ENCODE results near the gene C16orf87.

C16orf87 gene

GRCh38 chr16:46839986-46840443, 9.0 kb upstream of the C16orf87 start:
- Histone ChIP-seq H3K27ac (ENCODE audit: low read length) (no peak overlapping the region), H3K4me1 (ENCODE audit: control insufficient read depth in 1 of 2, insufficient read depth in 2 of 2, low read length in 2 of 2) (no peaks in the 10 kb centered on the region), H3K4me3 (ENCODE audit: low read depth in 1 of 2, low read length in 2 of 2) (no peak overlapping the region), H3K9me3 (ENCODE audit: control insufficient read depth in 1 of 2, low read length in 2 of 2) (peaks cover 0 to 6% of the 10 kb centered on the region in 2 donors), H3K36me3 (ENCODE audit: control insufficient read depth in 1 of 2, insufficient read depth in 2 of 2, low read length in 2 of 2) (no peaks in the 10 kb centered on the region), H3K27me3 (ENCODE audit: low read depth, low read length) (no peaks in the 10 kb centered on the region)

- no peaks in the 10 kb centered on the region for H3K9me3 ChIP-seq (ENCODE audit: control insufficient read depth in 1 of 2, low read length in 2 of 2)
- H3K27ac ChIP-seq (ENCODE audit: low read length), result no peak overlapping the region
- H3K4me3 ChIP-seq (ENCODE audit: low read depth in 1 of 2, low read length in 2 of 2), result no peak overlapping the region
- H3K36me3 ChIP-seq (ENCODE audit: control insufficient read depth in 1 of 2, insufficient read depth in 2 of 2, low read length in 2 of 2), result no peaks in the 10 kb centered on the region
- H3K27me3 ChIP-seq (ENCODE audit: low read depth, low read length), result no peaks in the 10 kb centered on the region
- H3K4me1 ChIP-seq (ENCODE audit: control insufficient read depth in 1 of 2, insufficient read depth in 2 of 2, low read length in 2 of 2), result no peaks in the 10 kb centered on the region
These were observed 5.9 kb upstream of the C16orf87 start for GRCh38 chr16:46836534-46837530.

- H3K27me3 ChIP-seq (ENCODE audit: low read depth, low read length), result no peaks in the 10 kb centered on the region
- H3K4me3 ChIP-seq (ENCODE audit: low read depth in 1 of 2, low read length in 2 of 2), result no peak overlapping the region
- no peaks in the 10 kb centered on the region for H3K9me3 ChIP-seq (ENCODE audit: control insufficient read depth in 1 of 2, low read length in 2 of 2)
- no peak overlapping the region for H3K27ac ChIP-seq (ENCODE audit: low read length)
- no peaks in the 10 kb centered on the region for H3K36me3 ChIP-seq (ENCODE audit: control insufficient read depth in 1 of 2, insufficient read depth in 2 of 2, low read length in 2 of 2)
- H3K4me1 ChIP-seq (ENCODE audit: control insufficient read depth in 1 of 2, insufficient read depth in 2 of 2, low read length in 2 of 2), result peaks cover 3 to 4% of the 10 kb centered on the region in 2 donors
These were observed 2.5 kb upstream of the C16orf87 start for GRCh38 chr16:46833460-46833800.

DNA sequence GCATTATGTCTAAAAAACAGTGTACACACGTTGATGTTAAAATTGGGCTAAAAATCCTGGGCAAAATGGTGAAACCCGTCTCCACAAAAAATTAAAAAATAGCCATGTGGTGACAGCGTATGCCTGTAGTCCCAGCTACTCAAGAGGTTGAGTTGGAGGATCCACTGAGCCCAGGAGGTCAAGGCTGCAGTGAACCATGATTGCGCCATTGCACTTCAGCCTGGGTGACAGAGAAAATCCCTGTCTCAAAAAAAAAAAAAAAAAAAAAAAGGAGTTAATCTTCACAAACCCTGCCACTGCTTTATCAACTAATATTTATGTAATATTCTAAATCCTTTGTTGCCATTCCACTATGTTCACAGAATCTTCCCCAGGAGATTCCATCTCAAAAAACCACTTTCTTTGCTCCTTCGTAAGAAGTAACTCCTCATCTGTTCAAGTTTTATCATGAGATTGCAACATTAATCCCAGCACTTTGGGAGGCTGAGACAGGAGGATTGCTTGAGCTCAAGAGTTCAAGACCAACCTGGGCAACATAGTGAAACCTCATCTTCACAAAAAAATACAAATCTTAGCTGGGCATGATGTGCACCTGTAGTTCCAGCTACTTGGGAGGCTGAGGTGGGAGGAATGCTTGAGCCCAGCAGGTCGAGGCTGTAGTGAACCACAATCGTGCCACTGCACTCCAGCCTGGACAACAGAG, 1.9 kb upstream of the C16orf87 start:
- H3K36me3 ChIP-seq (ENCODE audit: control insufficient read depth in 1 of 2, insufficient read depth in 2 of 2, low read length in 2 of 2), result no peaks in the 10 kb centered on the region
- H3K4me3 ChIP-seq (ENCODE audit: low read depth in 1 of 2, low read length in 2 of 2), result no peak overlapping the region
- peaks cover 3 to 4% of the 10 kb centered on the region in 2 donors for H3K4me1 ChIP-seq (ENCODE audit: control insufficient read depth in 1 of 2, insufficient read depth in 2 of 2, low read length in 2 of 2)
- H3K27me3 ChIP-seq (ENCODE audit: low read depth, low read length), result no peaks in the 10 kb centered on the region
- no peaks in the 10 kb centered on the region for H3K9me3 ChIP-seq (ENCODE audit: control insufficient read depth in 1 of 2, low read length in 2 of 2)
- no peak overlapping the region for H3K27ac ChIP-seq (ENCODE audit: low read length)

DNA sequence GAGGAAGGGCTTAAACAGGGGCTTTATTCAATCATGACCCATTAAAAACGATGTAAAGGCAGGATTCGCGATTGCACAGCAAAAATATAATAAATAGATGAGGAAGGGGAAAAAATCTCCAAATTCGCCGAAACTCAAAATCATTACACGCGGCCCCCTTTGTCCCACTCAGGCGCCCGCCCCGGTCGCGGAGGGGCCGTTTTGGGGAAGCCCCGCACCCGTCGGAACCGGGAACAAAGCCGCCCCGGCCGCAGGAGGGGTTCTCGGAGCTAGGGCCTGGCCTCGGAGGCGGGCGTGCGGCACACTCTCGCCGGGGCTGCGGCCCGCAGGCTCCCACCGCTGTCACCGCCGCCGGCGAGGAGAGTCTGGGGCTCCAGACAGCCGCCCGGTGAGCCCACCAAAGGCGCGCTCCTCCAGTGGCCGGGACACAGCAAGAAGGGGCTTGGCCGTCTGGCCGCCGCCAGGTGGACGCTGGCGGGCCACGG, 521 bp downstream of the C16orf87 start:
- Histone ChIP-seq H3K27ac (ENCODE audit: low read length) (peak overlapping the region; percentile 76), H3K27me3 (ENCODE audit: low read depth, low read length) (no peaks in the 10 kb centered on the region), H3K36me3 (ENCODE audit: control insufficient read depth in 1 of 2, insufficient read depth in 2 of 2, low read length in 2 of 2) (no peaks in the 10 kb centered on the region), H3K9me3 (ENCODE audit: control insufficient read depth in 1 of 2, low read length in 2 of 2) (no peaks in the 10 kb centered on the region), H3K4me3 (ENCODE audit: low read depth in 1 of 2, low read length in 2 of 2) (peak overlapping the region; percentile 81 to 85), H3K4me1 (ENCODE audit: control insufficient read depth in 1 of 2, insufficient read depth in 2 of 2, low read length in 2 of 2) (peaks cover 3 to 4% of the 10 kb centered on the region in 2 donors)

- Histone ChIP-seq H3K4me1 (ENCODE audit: control insufficient read depth in 1 of 2, insufficient read depth in 2 of 2, low read length in 2 of 2) (peaks cover 3 to 4% of the 10 kb centered on the region in 2 donors), H3K9me3 (ENCODE audit: control insufficient read depth in 1 of 2, low read length in 2 of 2) (no peaks in the 10 kb centered on the region), H3K4me3 (ENCODE audit: low read depth in 1 of 2, low read length in 2 of 2) (no peak overlapping the region), H3K36me3 (ENCODE audit: control insufficient read depth in 1 of 2, insufficient read depth in 2 of 2, low read length in 2 of 2) (peaks cover 0 to under 1% of the 10 kb centered on the region in 2 donors), H3K27ac (ENCODE audit: low read length) (no peak overlapping the region), H3K27me3 (ENCODE audit: low read depth, low read length) (no peaks in the 10 kb centered on the region)
These were observed 2.0 kb downstream of the C16orf87 start for GRCh38 chr16:46828943-46829342.

- Histone ChIP-seq H3K27ac (ENCODE audit: low read length) (no peak overlapping the region), H3K27me3 (ENCODE audit: low read depth, low read length) (no peaks in the 10 kb centered on the region)
These were observed 2.7 kb downstream of the C16orf87 start for GRCh38 chr16:46828292-46828691.

GRCh38 chr16:46826631-46827030, 4.3 kb downstream of the C16orf87 start:
- H3K9me3 ChIP-seq (ENCODE audit: control insufficient read depth in 1 of 2, low read length in 2 of 2), result no peaks in the 10 kb centered on the region
- H3K36me3 ChIP-seq (ENCODE audit: control insufficient read depth in 1 of 2, insufficient read depth in 2 of 2, low read length in 2 of 2), result peaks cover 0 to 4% of the 10 kb centered on the region in 2 donors
- H3K4me3 ChIP-seq (ENCODE audit: low read depth in 1 of 2, low read length in 2 of 2), result no peak overlapping the region
- H3K27me3 ChIP-seq (ENCODE audit: low read depth, low read length), result no peaks in the 10 kb centered on the region
- no peak overlapping the region for H3K27ac ChIP-seq (ENCODE audit: low read length)
- peaks cover 4 to 8% of the 10 kb centered on the region in 2 donors for H3K4me1 ChIP-seq (ENCODE audit: control insufficient read depth in 1 of 2, insufficient read depth in 2 of 2, low read length in 2 of 2)

More at GRCh38 chr16:46828292-46828691, 2.7 kb downstream of the C16orf87 start:
- no peaks in the 10 kb centered on the region for H3K9me3 ChIP-seq (ENCODE audit: control insufficient read depth in 1 of 2, low read length in 2 of 2)
- no peak overlapping the region for H3K4me3 ChIP-seq (ENCODE audit: low read depth in 1 of 2, low read length in 2 of 2)
- peaks cover 3 to 4% of the 10 kb centered on the region in 2 donors for H3K4me1 ChIP-seq (ENCODE audit: control insufficient read depth in 1 of 2, insufficient read depth in 2 of 2, low read length in 2 of 2)
- H3K36me3 ChIP-seq (ENCODE audit: control insufficient read depth in 1 of 2, insufficient read depth in 2 of 2, low read length in 2 of 2), result peaks cover 0 to 4% of the 10 kb centered on the region in 2 donors

- Histone ChIP-seq H3K27ac (ENCODE audit: low read length) (no peak overlapping the region), H3K4me1 (ENCODE audit: control insufficient read depth in 1 of 2, insufficient read depth in 2 of 2, low read length in 2 of 2) (peaks cover 0 to 5% of the 10 kb centered on the region in 2 donors), H3K9me3 (ENCODE audit: control insufficient read depth in 1 of 2, low read length in 2 of 2) (no peaks in the 10 kb centered on the region), H3K27me3 (ENCODE audit: low read depth, low read length) (no peaks in the 10 kb centered on the region), H3K36me3 (ENCODE audit: control insufficient read depth in 1 of 2, insufficient read depth in 2 of 2, low read length in 2 of 2) (peaks cover 0 to 4% of the 10 kb centered on the region in 2 donors), H3K4me3 (ENCODE audit: low read depth in 1 of 2, low read length in 2 of 2) (no peak overlapping the region)
These were observed 8.7 kb downstream of the C16orf87 start for GRCh38 chr16:46822270-46822669.

DNA sequence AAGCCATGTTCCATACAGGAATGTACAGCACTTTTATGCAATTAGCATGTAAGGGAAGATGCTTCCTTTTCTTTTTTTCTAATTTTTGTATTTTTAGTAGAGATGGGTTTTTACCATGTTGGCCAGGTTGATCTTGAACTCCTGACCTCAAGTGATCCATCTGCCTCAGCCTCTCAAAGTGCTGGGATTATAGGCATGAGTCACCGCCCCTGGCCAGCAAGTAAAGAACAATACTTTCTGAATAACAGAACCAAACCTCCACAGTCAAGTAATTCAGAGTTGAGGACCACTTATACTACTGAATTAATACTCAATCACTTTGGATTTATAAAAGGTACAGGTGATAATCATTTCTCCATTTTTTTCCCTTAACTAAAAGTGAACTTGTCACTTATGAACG, 13.0 kb downstream of the C16orf87 start:
- H3K36me3 ChIP-seq (ENCODE audit: control insufficient read depth in 1 of 2, insufficient read depth in 2 of 2, low read length in 2 of 2), result no peaks in the 10 kb centered on the region
- peaks cover 0 to 5% of the 10 kb centered on the region in 2 donors for H3K4me1 ChIP-seq (ENCODE audit: control insufficient read depth in 1 of 2, insufficient read depth in 2 of 2, low read length in 2 of 2)
- H3K27ac ChIP-seq (ENCODE audit: low read length), result no peak overlapping the region
- no peak overlapping the region for H3K4me3 ChIP-seq (ENCODE audit: low read depth in 1 of 2, low read length in 2 of 2)
- no peaks in the 10 kb centered on the region for H3K27me3 ChIP-seq (ENCODE audit: low read depth, low read length)
- no peaks in the 10 kb centered on the region for H3K9me3 ChIP-seq (ENCODE audit: control insufficient read depth in 1 of 2, low read length in 2 of 2)

- Histone ChIP-seq H3K36me3 (ENCODE audit: control insufficient read depth in 1 of 2, insufficient read depth in 2 of 2, low read length in 2 of 2) (no peaks in the 10 kb centered on the region), H3K9me3 (ENCODE audit: control insufficient read depth in 1 of 2, low read length in 2 of 2) (no peaks in the 10 kb centered on the region), H3K27me3 (ENCODE audit: low read depth, low read length) (no peaks in the 10 kb centered on the region), H3K27ac (ENCODE audit: low read length) (no peak overlapping the region), H3K4me1 (ENCODE audit: control insufficient read depth in 1 of 2, insufficient read depth in 2 of 2, low read length in 2 of 2) (peaks cover 0 to 6% of the 10 kb centered on the region in 2 donors), H3K4me3 (ENCODE audit: low read depth in 1 of 2, low read length in 2 of 2) (peak overlapping the region in 1 of 2 donors; percentile 19)
These were observed 16.2 kb downstream of the C16orf87 start for GRCh38 chr16:46814790-46815189.

Data from muscle layer of duodenum (tissue), 2 donors.